Mesodermal cell (in vitro differentiated cells): ENCODE measurements around the gene USP9X.
"Not testable (repeated sequence)": the region's sequence is repeated elsewhere in the genome, so short reads cannot be mapped to it uniquely, and the experiment has no call there.

Source experiments
- H3K27ac ChIP-seq: 2 replicates; pipeline ENCODE4 v1.7.0; 2013; ENCODE audit warnings: mild to moderate bottlenecking, low read depth, low read length, moderate library complexity; ENCODE audit not compliant: severe bottlenecking
- H3K36me3 ChIP-seq: 2 replicates; pipeline ENCODE4 v1.7.1; 2013; ENCODE audit warnings: mild to moderate bottlenecking, low read length, moderate library complexity; ENCODE audit not compliant: control insufficient read depth, insufficient read depth
- H3K4me1 ChIP-seq: one replicate; pipeline ENCODE4 v1.7.1; 2013; ENCODE audit warnings: mild to moderate bottlenecking, low read length; ENCODE audit not compliant: insufficient read depth, control insufficient read depth, poor library complexity, severe bottlenecking
- H3K4me3 ChIP-seq: 2 replicates; pipeline ENCODE4 v1.7.0; 2013; ENCODE audit warnings: low read length, control low read depth, mild to moderate bottlenecking; ENCODE audit not compliant: insufficient read depth, poor library complexity, severe bottlenecking; ENCODE audit errors: extremely low read depth
- H3K9me3 ChIP-seq: 2 replicates; pipeline ENCODE4 v1.7.1; 2013; ENCODE audit warnings: mild to moderate bottlenecking, low read length, moderate library complexity; ENCODE audit not compliant: control insufficient read depth
- WGBS, 2 experiments: methylation state at CpG; one replicate each; pipeline ENCODE4 v1.1.5; 2013; ENCODE audit warnings: missing lambda C conversion rate in 2 of 2; ENCODE audit not compliant: insufficient coverage in 2 of 2; 5-methylcytosine and 5-hydroxymethylcytosine counted together

Gene USP9X

DNA sequence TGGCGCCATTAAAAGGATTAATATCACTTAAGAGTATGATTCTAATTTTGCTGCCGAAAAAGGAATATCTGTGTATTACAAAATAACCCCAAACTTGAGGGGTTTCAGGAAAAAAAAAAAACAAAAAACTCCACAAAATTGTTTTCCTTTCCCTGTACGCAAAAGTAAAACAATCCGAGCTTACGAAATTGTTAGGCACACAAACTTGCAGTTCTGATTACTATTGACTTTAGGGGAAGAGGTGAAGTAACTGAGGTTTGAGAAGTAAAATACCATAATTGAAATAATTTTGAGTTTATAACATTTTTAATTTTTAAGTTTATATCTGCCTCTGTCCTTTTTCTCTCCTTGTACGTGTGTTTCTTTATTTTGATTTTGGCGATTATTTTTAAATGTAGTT, 64.8 kb downstream of the USP9X start:
- peaks cover 48% of the 10 kb centered on the region for H3K36me3 ChIP-seq
- H3K27ac ChIP-seq: no peak overlapping the region
- no peaks in the 10 kb centered on the region for H3K9me3 ChIP-seq
- H3K4me1 ChIP-seq: peaks cover 5% of the 10 kb centered on the region
- WGBS, 2 experiments: no CpG with 5 or more reads among the region's 7 CpGs
- H3K4me3 ChIP-seq: no peak overlapping the region

DNA sequence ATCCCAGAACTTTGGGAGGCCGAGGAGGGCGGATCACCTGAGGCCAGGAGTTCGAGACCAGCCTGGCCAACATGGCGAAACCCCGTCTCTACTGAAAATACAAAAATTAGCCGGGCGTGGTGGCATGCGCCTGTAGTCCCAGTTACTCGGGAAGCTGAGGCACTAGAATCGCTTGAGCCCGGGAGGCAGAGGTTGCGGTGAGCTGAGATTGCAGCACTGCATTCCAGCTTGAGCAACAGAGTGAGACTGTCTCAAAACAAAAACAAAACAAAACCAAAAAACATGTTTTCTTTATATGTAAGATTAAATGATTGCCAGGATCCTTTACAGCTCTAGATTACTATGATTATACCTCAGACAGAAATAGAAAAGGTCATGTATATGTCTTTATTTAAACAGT, 66.5 kb downstream of the USP9X start:
- H3K27ac ChIP-seq, H3K9me3 ChIP-seq, H3K4me3 ChIP-seq, H3K4me1 ChIP-seq: not testable (repeated sequence)
- WGBS, 2 experiments: 90 to 96% methylated on average over 2 to 11 of the region's 12 CpGs
- H3K36me3 ChIP-seq: peaks cover 51% of the 10 kb centered on the region

DNA sequence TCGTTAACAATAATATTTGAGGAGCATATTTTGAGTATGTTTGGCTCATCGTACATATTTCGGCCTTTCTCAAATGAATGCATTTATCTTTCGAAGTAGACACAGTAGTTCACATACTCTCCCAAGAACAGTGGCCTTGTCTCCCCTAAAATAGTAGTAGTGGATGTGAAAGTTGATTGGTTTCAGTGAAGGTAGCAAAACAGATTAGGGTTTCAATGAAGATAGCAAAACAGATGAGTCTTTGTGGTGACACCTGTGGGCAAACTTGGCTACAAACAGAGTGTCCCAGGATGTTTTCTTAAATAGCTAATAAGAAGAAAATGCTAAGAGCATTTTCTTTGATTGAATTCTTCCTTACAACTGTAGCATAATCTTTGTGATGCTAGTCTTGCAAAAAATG, 67.0 kb downstream of the USP9X start:
- H3K4me3 ChIP-seq: no peak overlapping the region
- no CpG with 5 or more reads among the region's 4 CpGs for WGBS, 2 experiments
- peaks cover 54% of the 10 kb centered on the region for H3K36me3 ChIP-seq
- H3K4me1 ChIP-seq: peaks cover 5% of the 10 kb centered on the region
- no peaks in the 10 kb centered on the region for H3K9me3 ChIP-seq
- H3K27ac ChIP-seq: no peak overlapping the region

DNA sequence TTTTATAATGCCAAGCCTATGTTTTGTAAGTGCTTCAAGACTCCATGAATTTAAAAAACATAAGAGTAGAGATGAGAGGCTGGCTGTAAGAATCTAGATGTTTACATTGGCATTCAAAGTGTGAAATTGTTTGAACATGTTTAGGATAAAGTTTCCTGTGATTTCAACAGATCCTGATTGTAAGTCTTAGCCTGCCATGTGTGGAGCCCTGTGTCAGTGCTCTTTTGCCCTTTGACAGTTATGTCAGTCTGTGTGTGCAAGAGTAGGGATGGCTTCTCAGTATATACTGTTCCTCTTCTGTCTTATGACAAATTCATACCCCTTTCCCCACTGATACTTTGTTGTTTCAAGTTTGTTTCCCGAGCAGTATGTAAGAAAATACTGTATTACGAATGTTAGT, 68.2 kb downstream of the USP9X start:
- Histone ChIP-seq H3K4me1 (peaks cover 3% of the 10 kb centered on the region), H3K4me3 (no peak overlapping the region), H3K36me3 (peaks cover 58% of the 10 kb centered on the region), H3K9me3 (no peaks in the 10 kb centered on the region), H3K27ac (peak overlapping the region; percentile 29)
- WGBS, 2 experiments: no CpG with 5 or more reads among the region's 2 CpGs

DNA sequence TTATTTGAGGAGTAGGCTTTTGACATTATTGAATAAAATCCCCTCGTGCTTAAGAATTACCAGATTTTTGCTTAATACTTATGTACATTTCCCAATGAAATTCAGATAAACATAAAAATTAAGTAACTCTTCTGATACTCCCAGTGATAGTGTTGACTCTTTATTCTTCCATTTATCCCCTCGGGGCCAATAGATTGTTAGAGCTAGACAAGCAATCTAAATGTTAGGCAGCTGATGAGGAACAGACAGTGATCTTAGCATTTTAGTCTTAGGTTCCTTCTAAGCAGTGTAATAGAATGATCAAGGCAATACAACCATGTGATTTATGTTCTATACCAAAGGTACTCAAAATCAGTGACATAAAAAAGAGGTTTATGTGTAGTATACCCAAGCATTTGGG, 68.7 kb downstream of the USP9X start:
- no peak overlapping the region for H3K4me3 ChIP-seq
- H3K4me1 ChIP-seq: no peaks in the 10 kb centered on the region
- peaks cover 62% of the 10 kb centered on the region for H3K36me3 ChIP-seq
- no CpG with 5 or more reads among the region's 2 CpGs for WGBS, 2 experiments
- no peak overlapping the region for H3K27ac ChIP-seq
- H3K9me3 ChIP-seq: no peaks in the 10 kb centered on the region

DNA sequence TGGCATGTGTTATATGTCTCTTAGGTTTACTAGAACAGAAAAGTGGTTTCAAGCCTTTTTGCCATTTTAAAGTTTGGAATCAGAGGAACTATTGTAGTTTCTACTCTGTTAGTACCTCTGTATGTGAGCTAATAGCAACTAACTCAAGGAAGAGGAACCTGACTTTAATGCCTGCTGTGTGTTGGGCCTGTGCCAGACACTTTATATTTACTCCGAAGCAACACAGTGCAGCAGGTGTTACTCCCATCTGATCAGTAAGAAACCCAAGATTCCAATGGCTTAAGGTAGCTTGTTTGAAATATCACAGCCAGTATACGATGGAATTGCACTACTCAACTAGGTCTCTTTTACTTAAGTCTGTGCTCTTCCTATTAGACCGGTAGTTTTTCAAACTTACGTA, 79.2 kb downstream of the USP9X start:
- Histone ChIP-seq H3K4me1 (no peaks in the 10 kb centered on the region), H3K9me3 (no peaks in the 10 kb centered on the region), H3K27ac (no peak overlapping the region), H3K36me3 (peaks cover 48% of the 10 kb centered on the region), H3K4me3 (no peak overlapping the region)
- WGBS, 2 experiments: no CpG with 5 or more reads among the region's 4 CpGs

DNA sequence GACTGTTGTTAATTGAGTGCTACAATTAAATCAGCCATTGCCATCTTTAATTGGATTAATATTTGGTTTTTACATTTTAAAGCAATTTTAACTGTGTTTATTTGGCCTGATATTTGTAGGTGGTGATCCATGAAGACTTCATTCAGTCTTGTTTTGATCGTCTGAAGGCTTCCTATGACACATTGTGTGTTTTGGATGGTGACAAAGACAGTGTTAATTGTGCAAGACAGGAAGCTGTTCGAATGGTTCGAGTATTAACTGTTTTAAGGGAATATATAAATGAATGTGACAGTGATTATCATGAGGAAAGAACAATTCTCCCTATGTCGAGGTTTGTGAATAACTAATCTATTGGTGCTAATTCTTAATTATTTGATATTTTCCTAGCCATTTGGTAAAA, 82.6 kb downstream of the USP9X start:
- Histone ChIP-seq H3K36me3 (peaks cover 41% of the 10 kb centered on the region), H3K4me3 (no peak overlapping the region), H3K4me1 (no peaks in the 10 kb centered on the region), H3K27ac (no peak overlapping the region), H3K9me3 (no peaks in the 10 kb centered on the region)
- WGBS, 2 experiments: 91 to 100% methylated on average over 1 to 3 of the region's 4 CpGs

DNA sequence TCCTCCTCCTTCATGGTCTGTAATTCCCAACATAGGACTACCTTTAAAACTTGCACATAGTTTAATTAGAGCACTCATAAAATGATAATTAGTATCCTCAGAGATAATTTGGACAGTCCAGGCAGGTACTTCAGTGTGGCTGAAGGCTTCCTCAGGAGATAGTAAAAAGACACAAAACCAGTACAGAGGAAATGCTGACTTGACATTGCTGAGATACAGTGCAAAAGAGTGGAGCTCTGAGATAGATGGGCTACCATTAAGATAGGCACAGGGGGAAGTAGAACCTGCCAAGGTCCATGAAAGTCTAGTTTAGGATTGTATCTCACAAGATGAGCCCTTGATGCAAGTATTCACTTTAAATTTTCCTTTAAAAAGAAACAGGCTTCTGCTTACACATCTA, 91.0 kb downstream of the USP9X start:
- Histone ChIP-seq H3K9me3 (no peaks in the 10 kb centered on the region), H3K4me1 (no peaks in the 10 kb centered on the region), H3K36me3 (peaks cover 22% of the 10 kb centered on the region), H3K4me3 (no peak overlapping the region), H3K27ac (no peak overlapping the region)

DNA sequence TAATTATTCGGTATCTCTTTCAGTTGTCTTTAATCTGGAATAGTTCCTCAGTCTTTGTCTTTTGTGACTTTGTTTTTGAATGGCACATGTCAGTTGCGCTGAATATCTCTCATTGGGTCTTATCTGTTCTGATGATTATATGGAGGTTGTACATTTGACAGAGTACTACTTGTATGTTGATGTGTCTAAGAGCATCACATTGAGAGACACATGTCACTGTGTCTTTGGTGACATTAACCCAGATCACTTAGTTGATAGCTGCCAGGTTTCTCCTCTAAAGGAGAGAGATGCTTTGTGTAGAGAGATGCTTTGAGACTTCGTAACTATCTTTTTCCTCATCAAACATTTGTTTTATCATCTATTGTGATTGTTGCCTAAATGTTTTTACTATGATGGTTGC, 92.1 kb downstream of the USP9X start:
- peaks cover 27% of the 10 kb centered on the region for H3K36me3 ChIP-seq

DNA sequence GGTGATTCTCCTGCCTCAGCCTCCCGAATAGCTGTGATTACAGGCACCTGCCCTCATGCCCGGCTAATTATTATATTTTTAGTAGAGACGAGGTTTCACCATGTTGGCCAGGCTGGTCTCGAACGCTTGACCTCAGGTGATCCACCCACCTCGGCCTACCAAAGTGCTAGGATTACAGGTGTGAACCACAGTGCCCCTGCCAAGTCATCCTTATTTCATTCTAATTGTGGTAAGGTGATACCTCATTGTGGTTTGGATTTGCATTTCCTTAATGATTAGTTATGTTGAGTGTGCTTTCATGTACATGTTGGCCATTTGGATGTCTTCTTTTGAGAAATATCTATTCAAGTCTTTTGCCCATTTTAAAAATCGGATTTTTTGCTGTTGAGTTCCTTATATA, 93.0 kb downstream of the USP9X start:
- H3K27ac ChIP-seq: no peak overlapping the region
- no peaks in the 10 kb centered on the region for H3K4me1 ChIP-seq
- peaks cover 27% of the 10 kb centered on the region for H3K36me3 ChIP-seq
- 80 to 91% methylated on average over 1 to 4 of the region's 7 CpGs for WGBS, 2 experiments
- H3K9me3 ChIP-seq: no peaks in the 10 kb centered on the region
- H3K4me3 ChIP-seq: no peak overlapping the region

More for the DNA sequence above, 92.1 kb downstream of the USP9X start:
- Histone ChIP-seq H3K4me1 (no peaks in the 10 kb centered on the region), H3K27ac (no peak overlapping the region), H3K9me3 (no peaks in the 10 kb centered on the region), H3K4me3 (no peak overlapping the region)
- WGBS, 2 experiments: 100% methylated on average over 1 of the region's 3 CpGs; no CpG with 5 or more reads in 1 of the 2 experiments

DNA sequence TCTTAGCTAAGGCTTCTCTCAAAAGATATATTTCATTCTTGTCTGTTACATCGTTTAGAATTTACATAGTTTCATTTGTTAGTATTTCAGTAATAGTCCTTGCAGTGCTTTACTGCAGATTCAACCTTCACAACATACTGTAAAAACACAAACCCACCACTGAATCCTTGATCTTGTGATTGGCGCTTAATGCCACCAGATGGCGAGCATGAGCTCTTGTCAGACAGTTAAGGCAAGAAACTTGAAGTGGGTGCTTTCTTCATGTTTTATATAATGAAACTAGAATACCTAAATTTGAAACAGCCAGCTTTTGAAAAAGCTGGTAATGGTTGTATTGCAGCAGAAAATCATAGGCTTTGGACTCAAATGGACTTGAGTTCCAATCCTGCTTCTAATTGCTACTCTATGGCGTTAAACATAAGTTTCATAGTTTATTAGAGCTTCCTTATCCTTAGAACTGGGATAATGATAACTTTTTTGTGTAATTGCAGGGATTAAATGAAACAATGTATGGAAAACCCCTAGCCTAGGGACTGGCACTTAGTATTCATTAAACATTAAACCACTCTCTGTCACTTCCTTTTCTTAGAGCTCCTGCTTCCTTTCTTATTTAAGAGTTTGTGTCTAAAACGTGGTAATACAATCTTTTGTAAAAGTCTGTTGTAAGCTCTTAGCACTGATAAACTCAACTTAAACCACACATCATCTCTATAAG, 95.1 kb downstream of the USP9X start:
- no CpG with 5 or more reads among the region's 5 CpGs for WGBS, 2 experiments

More for the DNA sequence above, 95.1 kb downstream of the USP9X start:
- Histone ChIP-seq H3K27ac (no peak overlapping the region), H3K4me1 (no peaks in the 10 kb centered on the region), H3K4me3 (no peak overlapping the region), H3K36me3 (peaks cover 30% of the 10 kb centered on the region), H3K9me3 (no peaks in the 10 kb centered on the region)
